Daoy (cell line): Measurements from ENCODE around the gene PROCA1. TPM values are rescaled to one million over a fixed set of nuclear protein-coding genes. Genes with fewer than 3 reads are reported as not detected.
"Not testable (repeated sequence)": the region's sequence is repeated elsewhere in the genome, so short reads cannot be mapped to it uniquely, and the experiment has no call there.

ENCODE experiments used
- DNase-seq: peaks from one replicate; pipeline ENCODE4 v3.0.0-alpha.2; 2015; ENCODE audit warnings: low read depth
- total RNA-seq: library from RNA; depleted of rRNA; stranded (reverse); fragments of >200 nt; shearing (Covaris generic); gene quantifications from 2 replicates; pipeline ENCODE4 v1.2.3, GENCODE V29; 2014

The PROCA1 gene
- total RNA-seq, 1 experiment from 2014 or later: 0.23 TPM

GRCh38 chr17:28744104-28744971 lies 32.6 kb upstream of the PROCA1 start:
- DNase-seq: peak; percentile 63

- DNase-seq: peak; percentile 90
Observed at GRCh38 chr17:28743243-28744103, 31.8 kb upstream of the PROCA1 start, which contains the start of gene TRAF4. TSS of gene TRAF4 (plus strand) at chr17:28744011. CDS start at chr17:28744113, 102 bp downstream.

- no peak for DNase-seq
Observed at GRCh38 chr17:28741358-28742349, 30.0 kb upstream of the PROCA1 start.

GRCh38 chr17:28740406-28741357 lies 29.0 kb upstream of the PROCA1 start:
- DNase-seq: no peak

- DNase-seq: no peak
Observed at GRCh38 chr17:28738680-28739384, 27.1 kb upstream of the PROCA1 start.

GRCh38 chr17:28737770-28738679 lies 26.3 kb upstream of the PROCA1 start:
- no peak for DNase-seq

GRCh38 chr17:28737316-28737715 lies 25.6 kb upstream of the PROCA1 start:
- DNase-seq: no peak

- not testable (repeated sequence) for DNase-seq
Observed at GRCh38 chr17:28735913-28736769, 24.5 kb upstream of the PROCA1 start.

GRCh38 chr17:28735242-28735722 lies 23.6 kb upstream of the PROCA1 start:
- peak; percentile 40 for DNase-seq

GRCh38 chr17:28734712-28735241 lies 23.1 kb upstream of the PROCA1 start:
- DNase-seq: no peak

GRCh38 chr17:28733346-28733745 lies 21.7 kb upstream of the PROCA1 start:
- DNase-seq: no peak

GRCh38 chr17:28729950-28730330 lies 18.3 kb upstream of the PROCA1 start:
- DNase-seq: no peak

GRCh38 chr17:28728364-28729200 lies 16.9 kb upstream of the PROCA1 start, which contains the start of gene NEK8:
TSS of gene NEK8 (plus strand) at chr17:28728788. CDS start at chr17:28728814, 26 bp downstream.
- DNase-seq: peak; percentile 94

- DNase-seq: peak; percentile 97
Observed at GRCh38 chr17:28726627-28727491, 15.2 kb upstream of the PROCA1 start.

GRCh38 chr17:28726226-28726626 lies 14.5 kb upstream of the PROCA1 start, which contains the start of gene TLCD1:
TSS of gene TLCD1 (minus strand) at chr17:28726233. CDS start at chr17:28726097, 136 bp downstream.
- DNase-seq: peak; percentile 75
